Muscle layer of colon (tissue), 2 donors: ENCODE results near the gene LYZL1.

ENCODE experiments used
- H3K27ac ChIP-seq: one replicate; pipeline ENCODE4 v1.7.0; 2013; ENCODE audit warnings: low read depth, mild to moderate bottlenecking, low read length, moderate library complexity
- H3K27me3 ChIP-seq, 2 donors: one replicate each; pipeline ENCODE4 v1.7.0; 2013; ENCODE audit warnings: low read length in 2 of 2, mild to moderate bottlenecking in 2 of 2; ENCODE audit not compliant: insufficient read depth in 2 of 2, control insufficient read depth in 1 of 2
- H3K36me3 ChIP-seq: one replicate; pipeline ENCODE4 v1.7.0; 2013; ENCODE audit warnings: mild to moderate bottlenecking, low read length; ENCODE audit not compliant: insufficient read depth
- H3K4me1 ChIP-seq: one replicate; pipeline ENCODE4 v1.7.0; 2013; ENCODE audit warnings: mild to moderate bottlenecking, low read length; ENCODE audit not compliant: insufficient read depth
- H3K4me3 ChIP-seq, 2 donors: one replicate each; pipeline ENCODE4 v1.7.0; 2013; ENCODE audit warnings: low read length in 2 of 2, low read depth in 1 of 2, mild to moderate bottlenecking in 1 of 2, moderate library complexity in 1 of 2
- H3K9ac ChIP-seq: one replicate; pipeline ENCODE4 v1.7.0; 2013; ENCODE audit warnings: low read length
- H3K9me3 ChIP-seq: one replicate; pipeline ENCODE4 v1.7.0; 2013; ENCODE audit warnings: mild to moderate bottlenecking, low read length
- donor health status: abdominal sarcoma.
- donor health status: Adenocarcinoma of cecum.

Gene LYZL1

GRCh38 chr10:29343607-29344038 is 54.8 kb downstream of the LYZL1 start:
- no peaks in the 10 kb centered on the region for H3K9me3 ChIP-seq
- H3K4me3 ChIP-seq: no peak overlapping the region
- H3K4me1 ChIP-seq: no peaks in the 10 kb centered on the region
- H3K9ac ChIP-seq: no peak overlapping the region
- no peak overlapping the region for H3K27ac ChIP-seq
- H3K36me3 ChIP-seq: no peaks in the 10 kb centered on the region
- no peaks in the 10 kb centered on the region for H3K27me3 ChIP-seq

GRCh38 chr10:29344073-29344820 is 55.4 kb downstream of the LYZL1 start:
- Histone ChIP-seq H3K27ac (no peak overlapping the region), H3K36me3 (no peaks in the 10 kb centered on the region), H3K27me3 (no peaks in the 10 kb centered on the region), H3K4me3 (no peak overlapping the region), H3K4me1 (no peaks in the 10 kb centered on the region), H3K9ac (no peak overlapping the region), H3K9me3 (no peaks in the 10 kb centered on the region)

GRCh38 chr10:29345144-29345909 is 56.5 kb downstream of the LYZL1 start:
- H3K4me1 ChIP-seq: no peaks in the 10 kb centered on the region
- H3K27me3 ChIP-seq: no peaks in the 10 kb centered on the region
- no peaks in the 10 kb centered on the region for H3K36me3 ChIP-seq
- H3K4me3 ChIP-seq: no peak overlapping the region
- no peaks in the 10 kb centered on the region for H3K9me3 ChIP-seq
- H3K9ac ChIP-seq: no peak overlapping the region
- H3K27ac ChIP-seq: no peak overlapping the region

- Histone ChIP-seq H3K4me1 (no peaks in the 10 kb centered on the region), H3K27ac (no peak overlapping the region), H3K9me3 (no peaks in the 10 kb centered on the region), H3K27me3 (no peaks in the 10 kb centered on the region), H3K4me3 (no peak overlapping the region), H3K36me3 (no peaks in the 10 kb centered on the region), H3K9ac (no peak overlapping the region)
Observed at GRCh38 chr10:29345910-29346209, 57.0 kb downstream of the LYZL1 start.

GRCh38 chr10:29346296-29347001 is 57.6 kb downstream of the LYZL1 start:
- H3K27ac ChIP-seq: no peak overlapping the region
- no peaks in the 10 kb centered on the region for H3K4me1 ChIP-seq
- no peak overlapping the region for H3K4me3 ChIP-seq
- H3K9ac ChIP-seq: no peak overlapping the region
- H3K36me3 ChIP-seq: no peaks in the 10 kb centered on the region
- H3K27me3 ChIP-seq: no peaks in the 10 kb centered on the region
- H3K9me3 ChIP-seq: no peaks in the 10 kb centered on the region

- Histone ChIP-seq H3K27me3 (no peaks in the 10 kb centered on the region), H3K4me1 (peaks cover 11% of the 10 kb centered on the region), H3K9me3 (no peaks in the 10 kb centered on the region), H3K9ac (no peak overlapping the region), H3K4me3 (no peak overlapping the region), H3K36me3 (no peaks in the 10 kb centered on the region), H3K27ac (no peak overlapping the region)
Observed at GRCh38 chr10:29348836-29349235, 60.0 kb downstream of the LYZL1 start.

GRCh38 chr10:29353305-29353704 is 64.4 kb downstream of the LYZL1 start:
- Histone ChIP-seq H3K36me3 (no peaks in the 10 kb centered on the region), H3K4me1 (peaks cover 17% of the 10 kb centered on the region), H3K27ac (no peak overlapping the region), H3K4me3 (no peak overlapping the region), H3K27me3 (no peaks in the 10 kb centered on the region), H3K9me3 (no peaks in the 10 kb centered on the region), H3K9ac (no peak overlapping the region)

GRCh38 chr10:29353887-29354561 is 65.2 kb downstream of the LYZL1 start:
- Histone ChIP-seq H3K9me3 (no peaks in the 10 kb centered on the region), H3K27me3 (no peaks in the 10 kb centered on the region), H3K27ac (no peak overlapping the region), H3K4me3 (no peak overlapping the region), H3K36me3 (no peaks in the 10 kb centered on the region), H3K4me1 (peaks cover 17% of the 10 kb centered on the region), H3K9ac (no peak overlapping the region)

- H3K9ac ChIP-seq: no peak overlapping the region
- H3K4me3 ChIP-seq: no peak overlapping the region
- no peaks in the 10 kb centered on the region for H3K36me3 ChIP-seq
- no peak overlapping the region for H3K27ac ChIP-seq
- H3K9me3 ChIP-seq: no peaks in the 10 kb centered on the region
- no peaks in the 10 kb centered on the region for H3K27me3 ChIP-seq
- peaks cover 17% of the 10 kb centered on the region for H3K4me1 ChIP-seq
Observed at GRCh38 chr10:29355411-29355991, 66.6 kb downstream of the LYZL1 start.

GRCh38 chr10:29356931-29357330 is 68.1 kb downstream of the LYZL1 start:
- no peak overlapping the region for H3K9ac ChIP-seq
- no peaks in the 10 kb centered on the region for H3K36me3 ChIP-seq
- no peak overlapping the region for H3K4me3 ChIP-seq
- H3K4me1 ChIP-seq: peaks cover 17% of the 10 kb centered on the region
- no peaks in the 10 kb centered on the region for H3K27me3 ChIP-seq
- no peak overlapping the region for H3K27ac ChIP-seq
- no peaks in the 10 kb centered on the region for H3K9me3 ChIP-seq
